GM21390 (cell line): ENCODE measurements around the gene TMEM233.
A peak's percentile ranks its signal among the peaks of the same experiment; 100 is the strongest.

ENCODE experiments used
- ATAC-seq: cut with Tn5 transposase; IDR thresholded peaks from one replicate; pipeline ENCODE4 v1.9.1; 2021; ENCODE audit not compliant: unreplicated experiment

TMEM233 gene

DNA sequence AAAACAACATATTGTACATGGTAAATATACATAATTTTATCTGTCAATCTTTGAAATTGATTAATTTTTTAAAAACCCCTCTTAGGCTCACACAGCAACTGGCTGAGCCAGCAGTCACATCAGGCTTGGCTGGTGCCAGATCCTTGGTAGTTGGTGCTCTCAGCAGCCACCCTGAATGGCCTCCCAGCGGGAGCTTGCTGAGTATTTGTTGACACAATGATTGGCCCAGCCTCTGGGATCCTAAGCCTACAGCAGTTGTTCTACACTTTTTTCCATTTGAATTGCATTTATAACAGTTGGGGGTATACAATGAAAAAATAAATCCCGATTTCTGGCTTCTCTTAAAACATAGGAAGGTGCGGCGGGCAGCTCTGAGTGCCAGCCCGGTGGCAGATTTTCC lies 85.5 kb downstream of the TMEM233 start:
- ATAC-seq: no peak

DNA sequence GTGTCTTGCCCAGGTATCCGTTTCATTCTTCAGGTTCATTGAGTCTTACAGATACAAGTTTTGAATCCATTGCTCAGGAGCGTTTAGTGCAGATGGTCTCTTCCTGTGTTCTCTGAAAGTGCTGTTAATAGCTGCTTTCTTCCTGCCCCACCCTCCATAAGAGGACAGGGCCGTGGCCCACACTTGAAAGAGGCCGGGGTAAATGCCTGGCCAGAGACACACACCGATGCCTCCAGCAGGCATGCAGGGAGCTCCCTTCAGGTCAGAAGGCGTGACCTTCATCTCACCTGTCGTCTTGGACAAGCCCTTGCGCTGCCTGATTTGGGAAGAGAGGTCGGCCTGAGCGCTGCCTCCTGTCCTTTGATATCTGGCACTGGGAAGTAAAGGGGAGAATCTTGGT lies 85.9 kb downstream of the TMEM233 start:
- ATAC-seq: no peak

DNA sequence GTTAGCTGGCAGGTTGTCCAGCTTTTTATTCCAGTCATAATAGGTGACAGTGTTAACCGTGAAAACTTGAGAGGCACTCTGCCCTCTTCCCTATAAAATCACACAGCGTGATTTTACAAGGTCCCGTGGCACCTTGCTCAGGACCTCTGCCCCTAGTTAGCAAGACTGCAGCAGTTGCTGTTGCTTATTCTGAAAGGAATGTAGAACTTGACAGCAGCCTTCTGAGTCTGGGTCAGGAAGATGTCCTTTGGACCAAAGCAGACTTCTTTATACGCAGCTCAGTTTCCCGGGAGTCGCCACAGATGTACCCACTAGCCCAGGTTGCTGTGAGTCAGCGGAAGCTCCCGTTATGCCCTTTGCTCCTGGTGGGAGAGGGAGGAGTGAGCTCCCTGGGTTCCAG lies 87.5 kb downstream of the TMEM233 start:
- ATAC-seq: no peak

DNA sequence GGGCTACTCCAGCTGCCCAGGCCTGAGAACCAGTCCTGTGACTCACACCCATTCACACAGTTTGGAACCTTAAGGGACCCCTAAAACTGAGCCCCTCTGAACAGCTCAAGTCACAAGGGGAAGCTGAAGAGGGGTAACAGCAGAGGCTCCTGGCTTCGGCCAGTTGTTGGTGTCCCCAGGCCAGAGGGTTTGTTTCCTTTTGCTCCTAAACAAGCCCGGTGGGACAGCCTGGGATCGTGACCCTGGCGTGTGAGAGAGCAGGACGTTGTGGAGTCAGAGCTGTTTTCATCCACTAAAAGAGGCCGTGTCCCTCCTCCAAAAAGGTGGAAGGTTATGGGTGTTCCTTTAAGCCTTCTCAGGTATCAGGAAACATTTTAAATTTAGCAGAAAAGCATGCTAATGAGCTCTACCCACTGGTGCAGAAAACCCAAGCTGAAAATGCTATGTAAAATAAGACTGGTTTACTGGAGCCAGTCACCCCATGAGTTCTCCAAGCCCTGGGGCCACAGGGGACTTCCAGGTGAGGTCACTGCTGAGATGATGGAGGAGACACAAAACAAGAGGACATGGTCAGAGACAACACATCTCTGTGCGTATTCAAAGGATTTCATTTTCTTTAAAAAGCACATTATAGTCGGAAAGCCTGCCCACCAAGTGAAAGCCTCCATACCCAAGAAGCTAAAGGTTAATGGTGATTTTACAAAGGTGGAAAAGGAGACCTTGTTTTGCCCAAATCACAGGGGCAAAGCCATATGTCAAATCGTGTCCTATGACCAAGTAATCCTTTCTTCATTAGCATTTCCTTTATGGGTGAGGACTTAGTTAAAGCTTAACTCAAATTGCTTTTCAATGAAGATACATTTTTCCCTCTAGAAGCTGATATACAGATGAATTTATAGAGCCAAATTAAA lies 88.4 kb downstream of the TMEM233 start:
- ATAC-seq: peak; percentile 66

DNA sequence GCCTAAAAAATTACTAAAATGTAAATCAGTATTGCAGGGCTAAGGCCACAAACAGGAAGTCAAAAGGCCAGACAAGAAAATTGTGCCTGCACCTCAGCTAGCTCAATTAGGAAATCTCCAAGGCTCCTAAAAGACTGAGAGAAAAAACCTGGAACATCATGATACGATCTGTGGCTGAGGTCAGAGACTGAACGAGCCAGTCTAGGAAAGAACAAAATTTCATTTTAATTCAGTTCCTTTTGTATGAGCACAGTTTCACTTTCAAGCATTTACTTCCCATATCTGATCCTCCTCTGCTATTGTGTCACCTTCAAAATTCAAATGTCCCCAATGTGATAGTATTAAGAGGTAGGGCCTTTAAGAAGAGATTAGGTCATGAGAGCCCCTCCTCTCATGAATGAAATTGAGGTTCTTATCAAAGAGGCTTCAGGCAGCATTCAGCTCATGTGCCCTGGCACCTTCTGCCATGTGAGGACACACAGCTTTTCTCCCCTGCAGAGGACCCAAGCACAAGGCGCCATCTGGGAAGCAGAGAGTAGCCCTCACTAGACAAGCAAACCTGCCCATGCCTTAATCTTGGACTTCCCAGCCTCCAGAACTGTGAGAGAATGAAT lies 89.2 kb downstream of the TMEM233 start:
- peak; percentile 38 for ATAC-seq

DNA sequence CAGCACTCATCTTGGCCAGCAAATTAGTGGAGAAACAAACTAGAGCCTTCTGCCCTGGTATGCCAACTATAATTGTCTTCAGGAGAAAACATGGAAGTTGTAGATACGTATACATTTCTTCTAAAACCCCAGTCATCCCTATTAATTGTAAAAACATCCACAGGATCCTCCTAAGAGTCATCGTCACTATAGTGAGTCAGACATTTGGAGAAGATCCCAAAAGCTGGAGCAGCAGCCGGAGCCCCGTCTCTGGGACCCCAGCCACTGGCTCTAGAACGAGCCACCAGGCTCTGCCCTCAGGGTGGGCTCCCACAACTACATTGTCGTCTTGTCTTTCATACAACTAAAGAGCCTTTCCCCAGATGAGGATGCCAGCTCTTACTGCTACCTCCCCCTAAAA lies 89.8 kb downstream of the TMEM233 start:
- ATAC-seq: no peak

DNA sequence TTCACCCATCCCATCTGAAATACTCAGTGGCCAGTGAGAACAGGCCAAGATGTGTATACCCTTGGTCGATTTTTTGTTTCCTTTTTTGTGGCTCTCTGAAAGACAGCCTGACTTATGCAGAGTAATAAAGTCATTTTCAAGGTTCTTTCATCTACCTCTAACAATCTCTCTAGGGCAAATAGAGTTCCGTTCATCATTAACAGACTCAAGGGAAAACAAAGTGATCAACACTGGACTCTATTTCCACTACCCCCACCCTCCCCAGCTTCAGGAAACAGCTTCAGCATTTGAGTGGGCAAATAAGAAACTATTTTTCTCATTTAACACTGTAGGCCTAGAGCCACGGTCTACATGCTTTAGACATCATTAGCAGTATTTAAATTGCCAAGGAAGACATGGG lies 90.2 kb downstream of the TMEM233 start:
- ATAC-seq: no peak

DNA sequence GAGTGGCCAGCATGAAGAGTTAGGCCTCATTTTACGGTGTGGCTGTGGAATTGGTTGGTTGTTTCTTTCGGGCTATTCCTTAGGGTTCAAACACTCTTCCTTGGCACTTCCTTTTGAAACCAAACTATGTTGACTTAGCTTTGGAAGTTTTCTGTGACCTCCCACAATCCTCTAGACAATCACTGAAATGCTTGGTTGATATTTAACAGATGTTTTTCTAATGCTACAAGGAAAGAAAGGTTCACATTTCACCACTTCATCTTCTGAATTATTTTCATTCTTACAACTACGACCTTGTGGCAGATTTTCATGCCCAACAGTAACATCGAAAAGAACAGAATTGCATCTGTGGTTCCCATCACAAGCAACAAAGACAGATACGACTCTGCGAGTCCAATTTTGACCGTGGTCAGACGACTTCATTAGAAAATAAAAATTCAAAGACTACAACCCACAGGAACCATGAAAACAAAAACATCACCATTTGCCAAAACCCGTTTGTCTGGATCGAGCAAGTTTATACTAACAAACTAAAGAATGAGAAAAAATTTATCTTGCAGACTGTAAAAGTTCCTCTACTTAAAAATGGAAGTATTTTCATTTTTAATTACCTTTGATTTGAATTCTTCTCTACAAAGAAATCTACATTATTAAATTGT lies 91.3 kb downstream of the TMEM233 start:
- ATAC-seq: no peak

DNA sequence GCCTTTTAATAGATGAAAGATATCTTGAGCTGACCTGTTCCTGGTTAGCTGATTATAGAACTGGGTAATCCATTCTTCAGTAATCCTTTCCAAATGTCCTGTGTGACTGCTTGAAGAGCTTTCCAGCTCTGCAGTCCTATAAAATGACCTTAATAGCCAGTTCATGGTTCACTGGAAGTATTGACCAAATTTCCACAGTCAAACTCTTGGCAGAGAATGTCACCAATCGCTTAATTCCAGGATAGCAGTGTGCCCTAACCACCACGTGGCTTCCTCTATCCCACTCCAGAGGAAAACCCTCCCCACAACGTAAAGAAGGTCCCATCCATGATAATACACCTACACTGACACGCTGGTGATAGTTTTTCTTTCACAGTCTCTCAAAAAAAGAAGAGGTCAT lies 91.8 kb downstream of the TMEM233 start:
- ATAC-seq: no peak

DNA sequence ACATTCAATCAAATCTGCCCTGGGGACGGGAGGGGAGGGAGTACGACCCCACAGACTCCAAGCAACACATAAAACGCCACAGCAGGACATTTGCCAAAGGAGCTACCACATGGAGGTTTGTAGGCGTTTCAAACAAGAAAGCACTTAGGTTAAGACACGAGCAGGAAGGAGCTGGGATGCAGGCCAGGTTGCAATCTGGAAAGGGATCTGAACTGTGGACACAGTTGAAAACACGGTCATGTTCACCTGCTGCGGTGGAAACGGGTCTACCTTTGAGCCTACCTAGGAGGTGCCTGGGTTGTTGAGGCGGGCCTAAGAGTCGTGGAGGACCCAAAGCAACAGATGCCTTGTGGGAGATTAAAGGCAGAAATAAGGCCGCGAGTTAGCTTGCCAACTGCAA lies 92.8 kb downstream of the TMEM233 start:
- ATAC-seq: no peak

DNA sequence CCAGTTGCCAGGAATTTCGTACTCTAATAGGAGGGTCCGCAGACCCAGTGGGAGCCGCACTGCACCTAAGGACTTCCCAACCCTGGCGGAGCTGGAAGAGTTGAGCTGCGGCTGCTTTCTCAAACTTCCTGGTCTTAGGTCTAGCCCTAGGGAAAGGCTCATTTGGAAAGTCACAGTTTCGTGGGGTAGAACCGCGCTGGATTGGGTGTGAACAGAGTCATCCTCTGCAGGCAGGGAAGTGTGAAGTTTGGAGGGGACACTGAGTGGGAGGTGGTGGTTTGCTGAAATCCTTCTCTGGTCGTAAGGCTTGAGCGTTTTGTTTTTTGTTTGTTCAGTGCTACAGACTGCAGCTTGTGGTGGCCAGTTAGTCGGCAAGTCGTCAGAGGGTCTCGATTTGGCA lies 93.2 kb downstream of the TMEM233 start:
- no peak for ATAC-seq

DNA sequence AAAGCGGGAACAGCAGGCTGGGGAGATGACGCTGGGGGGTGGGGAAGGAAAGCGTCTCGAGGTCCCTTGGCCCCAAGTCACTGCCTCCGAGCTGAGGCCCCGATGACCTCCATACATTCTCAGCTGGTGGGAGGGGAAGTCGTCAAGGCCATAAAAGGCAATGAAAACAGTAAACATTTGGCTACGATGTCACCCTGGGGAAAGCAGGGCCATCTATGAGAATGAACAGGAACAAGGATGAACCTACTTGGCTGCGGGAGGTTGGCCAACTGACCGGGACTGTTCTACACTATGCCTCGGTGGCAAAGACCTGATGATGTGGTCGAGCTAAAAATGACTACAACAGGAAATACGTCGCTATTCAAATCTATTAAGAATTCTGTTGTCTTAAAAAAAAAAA lies 93.8 kb downstream of the TMEM233 start:
- no peak for ATAC-seq

DNA sequence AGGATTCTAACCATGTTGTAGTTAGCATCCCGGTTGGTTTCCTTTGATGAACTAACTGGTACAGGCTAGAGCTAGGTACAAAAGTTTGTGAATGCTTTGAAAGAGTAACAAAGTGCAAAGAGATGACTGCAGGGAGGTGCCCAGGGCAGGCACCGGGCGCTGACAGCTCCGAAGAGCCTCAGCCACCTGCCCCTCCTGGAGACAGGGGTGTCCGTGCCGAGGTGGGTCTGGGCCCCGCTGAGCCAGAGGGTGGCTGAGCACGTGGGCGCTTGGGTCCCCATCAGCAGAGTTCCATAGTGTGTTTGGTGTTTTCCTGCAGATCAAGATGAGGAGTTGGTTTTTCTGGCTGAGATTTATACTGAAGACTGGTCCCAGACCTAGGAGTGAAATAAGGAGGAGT lies 94.3 kb downstream of the TMEM233 start:
- no peak for ATAC-seq

DNA sequence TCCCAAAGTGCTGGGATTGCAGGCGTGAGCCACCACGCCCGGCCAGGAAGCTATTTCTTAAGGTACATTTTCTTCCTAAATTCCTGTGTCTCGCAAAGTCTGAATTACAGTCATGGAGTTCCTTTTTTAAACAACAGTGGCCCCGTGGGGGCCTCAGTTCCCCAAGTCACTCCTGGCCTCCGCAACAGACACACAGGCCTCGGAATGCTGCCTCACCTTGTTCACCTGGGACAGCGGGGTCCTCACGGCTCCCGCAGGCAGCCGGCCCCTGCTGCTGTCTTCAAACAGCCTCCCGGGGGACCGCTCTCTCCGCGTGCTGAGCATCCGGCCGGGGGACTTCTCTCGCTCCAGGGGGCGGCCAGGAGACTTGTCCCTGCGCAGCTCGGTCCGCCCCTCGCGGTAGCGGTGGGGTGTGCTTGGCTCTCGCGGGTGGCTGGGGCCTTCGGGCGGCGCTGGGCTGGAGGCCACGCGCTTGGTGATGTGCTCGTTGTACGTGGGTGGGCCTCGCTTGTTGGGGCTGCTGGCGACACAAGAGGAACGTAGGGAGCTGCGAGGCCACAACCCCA lies 96.4 kb downstream of the TMEM233 start:
- ATAC-seq: no peak

DNA sequence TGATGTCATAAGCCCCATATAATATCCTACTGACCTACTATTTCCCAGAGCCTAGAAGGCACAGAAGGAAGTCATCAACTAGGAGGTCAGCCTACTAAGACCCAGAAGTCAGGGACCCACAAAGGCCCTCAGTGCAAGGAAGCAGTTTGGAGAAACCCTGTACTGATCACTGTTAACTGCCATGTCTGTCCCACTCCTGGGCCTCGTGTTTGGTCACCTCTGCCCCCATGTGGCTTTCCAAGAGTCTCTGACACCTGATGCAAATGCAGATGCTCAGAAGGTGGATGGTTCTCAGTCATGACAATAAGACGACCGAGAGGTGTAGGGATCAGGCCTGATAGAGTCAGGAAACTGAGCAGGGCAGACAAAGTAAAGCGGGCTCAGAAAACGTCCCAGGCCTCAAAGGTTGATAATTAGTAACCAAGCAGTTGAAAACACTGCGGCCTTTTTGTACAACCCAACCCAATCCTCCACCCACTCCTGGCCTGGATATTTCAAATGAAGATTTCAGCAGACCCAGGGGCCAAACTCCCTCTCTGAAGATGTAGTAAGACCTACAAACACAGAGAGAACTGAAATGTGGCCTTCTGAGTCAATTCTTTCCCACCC lies 97.7 kb downstream of the TMEM233 start:
- ATAC-seq: no peak

DNA sequence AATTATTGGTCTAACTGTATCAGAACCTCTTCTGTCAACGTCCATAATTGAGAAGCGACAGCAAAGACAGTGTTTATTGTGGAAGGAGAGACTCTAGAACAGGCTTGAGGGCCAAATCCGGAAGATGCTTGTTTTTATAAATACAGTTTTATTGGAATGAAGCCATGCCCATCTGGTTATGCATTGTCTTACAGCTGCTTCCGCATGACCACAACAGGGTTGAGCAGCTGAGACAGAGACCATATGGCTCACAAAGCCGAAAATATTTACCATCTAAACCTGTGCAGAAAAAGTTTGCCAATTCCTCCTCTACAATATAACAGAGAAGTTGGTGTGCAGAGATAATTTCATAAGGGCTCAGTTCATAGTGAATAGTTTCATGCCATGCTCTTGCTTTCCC lies 98.8 kb downstream of the TMEM233 start:
- no peak for ATAC-seq
